NCI-H82 treated with DMSO at 0.1 percent for 48 hours (cell line): Measurements from ENCODE around the gene ASB12.

Source experiments
- DNase-seq: peaks from one replicate; lab custom pipeline; 2025; ENCODE audit not compliant: unreplicated experiment; lab: John Stamatoyannopoulos, UW

The ASB12 gene

GRCh38 chrX:64187762-64188150 is 42.7 kb downstream of the ASB12 start:
- no peak for DNase-seq

- DNase-seq: no peak
Observed at GRCh38 chrX:64186974-64187761, 43.2 kb downstream of the ASB12 start.

- DNase-seq: no peak
Observed at GRCh38 chrX:64184396-64184795, 46.0 kb downstream of the ASB12 start.

- DNase-seq: no peak
Observed at GRCh38 chrX:64182208-64182607, 48.2 kb downstream of the ASB12 start.

- no peak for DNase-seq
Observed at GRCh38 chrX:64176876-64177275, 53.5 kb downstream of the ASB12 start.
